ENCODE results near the gene CRYBB3. TPM values are rescaled to one million over a fixed set of nuclear protein-coding genes. Genes with fewer than 3 reads are reported as not detected.

CRYBB3 gene
- total RNA-seq, 1 donor from 2014 or later, result 0.27 TPM

DNA sequence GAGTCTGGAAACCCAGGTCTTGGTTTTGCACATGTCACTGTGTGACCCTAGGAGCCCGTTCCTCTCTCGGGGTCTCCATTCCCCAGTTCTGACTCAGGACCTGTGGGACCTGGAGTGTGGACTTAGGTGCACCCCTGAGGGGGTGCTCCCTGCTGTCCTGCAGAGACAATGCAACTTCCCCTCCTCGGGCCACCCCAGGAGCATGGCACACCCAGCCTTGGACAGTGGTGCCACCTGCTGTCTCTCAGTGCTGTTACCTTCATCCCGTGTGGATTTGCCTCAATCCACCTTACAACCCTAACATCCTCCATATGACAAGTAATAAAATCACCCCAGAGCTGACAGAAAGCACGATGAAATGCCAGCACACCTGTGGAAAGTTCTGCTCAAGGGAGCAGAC lies 27.5 kb upstream of the CRYBB3 start:
- TF ChIP-seq, protein P1, sequence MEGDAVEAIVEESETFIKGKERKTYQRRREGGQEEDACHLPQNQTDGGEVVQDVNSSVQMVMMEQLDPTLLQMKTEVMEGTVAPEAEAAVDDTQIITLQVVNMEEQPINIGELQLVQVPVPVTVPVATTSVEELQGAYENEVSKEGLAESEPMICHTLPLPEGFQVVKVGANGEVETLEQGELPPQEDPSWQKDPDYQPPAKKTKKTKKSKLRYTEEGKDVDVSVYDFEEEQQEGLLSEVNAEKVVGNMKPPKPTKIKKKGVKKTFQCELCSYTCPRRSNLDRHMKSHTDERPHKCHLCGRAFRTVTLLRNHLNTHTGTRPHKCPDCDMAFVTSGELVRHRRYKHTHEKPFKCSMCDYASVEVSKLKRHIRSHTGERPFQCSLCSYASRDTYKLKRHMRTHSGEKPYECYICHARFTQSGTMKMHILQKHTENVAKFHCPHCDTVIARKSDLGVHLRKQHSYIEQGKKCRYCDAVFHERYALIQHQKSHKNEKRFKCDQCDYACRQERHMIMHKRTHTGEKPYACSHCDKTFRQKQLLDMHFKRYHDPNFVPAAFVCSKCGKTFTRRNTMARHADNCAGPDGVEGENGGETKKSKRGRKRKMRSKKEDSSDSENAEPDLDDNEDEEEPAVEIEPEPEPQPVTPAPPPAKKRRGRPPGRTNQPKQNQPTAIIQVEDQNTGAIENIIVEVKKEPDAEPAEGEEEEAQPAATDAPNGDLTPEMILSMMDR (IDR thresholded peaks at IDR 0.05; ENCODE audit: unreplicated experiment), result no peak
- Mint-ChIP-seq H3K9me3 (no peaks in the 10 kb centered on the region), H3K4me3 (no peak overlapping the region), H3K27me3 (ENCODE audit: low read depth) (no peaks in the 10 kb centered on the region), H3K4me1 (no peaks in the 10 kb centered on the region), H3K36me3 (peaks cover 3% of the 10 kb centered on the region), H3K27ac (no peak overlapping the region)
- DNase-seq (ENCODE audit: low spot score in 2 of 2, unreplicated experiment in 2 of 2), result no peak

DNA sequence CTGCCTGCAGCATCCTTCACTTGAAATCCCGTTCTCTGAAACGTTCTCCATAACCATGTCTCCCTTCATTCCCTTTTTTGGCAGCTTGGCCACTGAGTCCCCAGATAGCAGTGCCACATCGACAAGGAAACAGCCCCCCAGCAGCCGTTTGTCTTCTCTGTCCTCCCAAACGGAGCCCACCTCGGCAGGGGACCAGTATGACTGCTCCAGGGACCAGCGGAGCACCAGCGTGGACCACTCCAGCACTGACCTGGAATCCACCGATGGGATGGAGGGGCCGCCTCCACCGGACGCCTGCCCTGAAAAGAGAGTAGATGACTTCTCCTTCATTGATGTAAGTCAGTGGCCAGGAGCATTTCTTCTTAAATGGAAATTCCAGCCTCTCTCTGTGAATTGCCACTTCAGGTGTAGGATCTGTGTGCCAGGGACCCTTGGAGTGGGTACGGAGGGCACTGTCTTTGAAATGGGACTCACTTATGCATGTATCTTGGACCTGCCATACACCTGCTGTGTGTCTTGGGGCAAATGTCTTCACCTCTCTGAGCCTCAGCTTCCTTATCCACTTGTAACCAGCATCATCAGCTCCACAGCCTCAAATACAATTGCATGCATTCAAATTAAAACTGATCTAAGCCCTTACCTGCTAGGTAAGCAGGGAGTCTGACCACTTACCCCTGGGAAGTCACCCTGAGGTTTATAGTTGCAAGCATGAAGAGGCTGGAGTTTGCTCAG lies 25.3 kb upstream of the CRYBB3 start:
- Mint-ChIP-seq H3K4me3 (no peak overlapping the region), H3K36me3 (peaks cover 11% of the 10 kb centered on the region), H3K9me3 (peaks cover 1% of the 10 kb centered on the region), H3K4me1 (no peaks in the 10 kb centered on the region), H3K27me3 (ENCODE audit: low read depth) (no peaks in the 10 kb centered on the region), H3K27ac (no peak overlapping the region)
- TF ChIP-seq, protein P1 (IDR thresholded peaks at IDR 0.05; ENCODE audit: unreplicated experiment), result no peak
- no peak for DNase-seq (ENCODE audit: low spot score in 2 of 2, unreplicated experiment in 2 of 2)

DNA sequence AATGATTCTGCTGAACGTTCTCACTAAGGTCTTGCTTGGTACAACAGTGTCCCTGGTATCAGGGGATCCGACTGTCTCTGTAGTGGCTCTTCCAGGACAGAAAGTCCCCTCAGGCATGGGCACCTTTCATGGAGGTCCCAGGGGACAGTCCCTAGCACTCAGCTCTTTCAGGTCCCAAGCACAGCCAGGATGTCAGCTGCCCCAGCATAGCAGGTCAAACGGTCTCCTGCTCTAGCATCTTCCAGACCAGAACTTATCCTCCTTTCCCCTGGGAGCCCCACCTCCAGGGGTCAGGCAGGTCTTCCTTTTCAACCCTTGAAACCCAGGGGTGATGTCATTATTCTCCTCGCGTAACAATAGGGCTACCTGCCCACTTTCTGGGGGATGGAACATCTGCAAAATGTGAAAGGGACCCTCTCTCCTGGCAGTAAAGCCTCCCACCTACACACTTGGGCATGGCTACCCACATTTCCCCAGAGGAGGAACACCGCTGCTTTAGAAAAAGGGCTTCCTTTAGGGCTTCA lies 24.7 kb upstream of the CRYBB3 start:
- TF ChIP-seq, protein P1 (IDR thresholded peaks at IDR 0.05; ENCODE audit: unreplicated experiment), result no peak
- Mint-ChIP-seq H3K4me1 (no peaks in the 10 kb centered on the region), H3K9me3 (peaks cover 7% of the 10 kb centered on the region), H3K27me3 (ENCODE audit: low read depth) (no peaks in the 10 kb centered on the region), H3K36me3 (peaks cover 17% of the 10 kb centered on the region), H3K27ac (no peak overlapping the region), H3K4me3 (no peak overlapping the region)
- no peak for DNase-seq (ENCODE audit: low spot score in 2 of 2, unreplicated experiment in 2 of 2)

DNA sequence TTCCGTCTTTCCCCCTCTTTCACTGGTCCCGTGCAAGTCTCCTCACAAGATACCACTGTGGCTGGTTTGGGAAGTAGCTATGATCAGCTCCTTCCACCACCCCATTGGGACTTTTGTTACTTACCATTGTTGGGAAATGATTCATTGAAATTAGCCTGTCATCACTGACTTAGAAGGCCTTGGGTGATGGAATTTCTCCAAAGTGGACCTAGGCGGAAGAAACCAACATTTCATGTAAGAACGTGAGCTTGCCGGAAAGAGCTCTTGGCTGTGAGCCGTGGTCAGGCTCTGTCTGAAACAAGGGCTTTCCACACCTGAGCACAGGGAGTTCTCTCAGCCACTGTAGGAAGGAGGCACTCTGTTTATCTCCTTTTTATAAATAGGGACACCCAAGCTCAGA lies 23.5 kb upstream of the CRYBB3 start:
- H3K36me3 Mint-ChIP-seq, result peaks cover 19% of the 10 kb centered on the region
- H3K9me3 Mint-ChIP-seq, result peaks cover 9% of the 10 kb centered on the region
- H3K4me1 Mint-ChIP-seq, result no peaks in the 10 kb centered on the region
- H3K27ac Mint-ChIP-seq, result no peak overlapping the region
- no peak overlapping the region for H3K4me3 Mint-ChIP-seq
- TF ChIP-seq, protein P1 (IDR thresholded peaks at IDR 0.05; ENCODE audit: unreplicated experiment), result no peak
- H3K27me3 Mint-ChIP-seq (ENCODE audit: low read depth), result no peaks in the 10 kb centered on the region
- DNase-seq (ENCODE audit: low spot score in 2 of 2, unreplicated experiment in 2 of 2), result no peak

DNA sequence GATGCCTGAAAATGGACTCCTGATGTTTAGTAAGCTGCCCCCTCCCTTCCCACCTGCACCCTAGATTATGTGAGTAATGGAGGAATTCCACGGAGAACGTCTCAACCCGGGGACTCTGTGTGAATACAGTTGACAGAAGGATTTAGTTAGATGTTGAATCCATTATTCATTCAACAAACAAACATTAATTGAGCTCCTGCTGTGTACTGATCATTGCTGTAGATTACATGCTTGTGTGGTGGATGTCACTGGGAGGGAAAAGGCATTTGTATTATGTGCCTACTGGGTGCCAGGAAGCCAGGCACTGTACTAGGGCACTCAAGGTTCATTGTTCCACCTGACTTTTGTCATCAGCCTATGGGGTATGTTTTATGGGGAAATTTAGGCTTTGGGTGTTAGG lies 22.9 kb upstream of the CRYBB3 start:
- TF ChIP-seq, protein P1 (IDR thresholded peaks at IDR 0.05; ENCODE audit: unreplicated experiment), result no peak
- Mint-ChIP-seq H3K36me3 (peaks cover 19% of the 10 kb centered on the region), H3K4me3 (no peak overlapping the region), H3K4me1 (no peaks in the 10 kb centered on the region), H3K27me3 (ENCODE audit: low read depth) (no peaks in the 10 kb centered on the region), H3K9me3 (peaks cover 9% of the 10 kb centered on the region), H3K27ac (no peak overlapping the region)
- DNase-seq (ENCODE audit: low spot score in 2 of 2, unreplicated experiment in 2 of 2), result no peak

Data from mesothelial cell of epicardium (in vitro differentiated cells).